HEK293 (cell line): ENCODE measurements around the gene LZTFL1.

Experiments used
- CTCF ChIA-PET: fragments of 350-600 bp; formaldehyde crosslinking; extraction: SDS; loops from one replicate; lab custom pipeline; 2021; ENCODE audit warnings: antibody characterized with exemption; lab: Yijun Ruan, JAX
- POLR2A ChIA-PET: fragments of 300-600 bp; formaldehyde crosslinking; extraction: SDS; loops from one replicate; lab custom pipeline; 2020; ENCODE audit warnings: antibody characterized with exemption, inconsistent platforms; lab: Yijun Ruan, JAX
- H3K27ac ChIP-seq: fragments of 200-500 bp; sonication (Bioruptor generic); 2 replicates; pipeline ENCODE4 v1.5.1; 2014; ENCODE audit warnings: low read depth, low read length, control low read depth, inconsistent platforms; ENCODE audit errors: extremely low read depth
- H3K36me3 ChIP-seq, 2 experiments: fragments of 200-500 bp in 1 of 2; sonication (Bioruptor generic) in 1 of 2; 1 replicate in 1 of 2; 2 replicates in 1 of 2; pipeline ENCODE4 v1.5.1; 2014 to 2017; ENCODE audit warnings: inconsistent platforms in 2 of 2, low read length in 2 of 2; ENCODE audit not compliant: control insufficient read depth in 2 of 2, insufficient read depth in 1 of 2
- H3K4me1 ChIP-seq: fragments of 200-500 bp; sonication (Bioruptor generic); 2 replicates; pipeline ENCODE4 v1.5.1; 2014; ENCODE audit warnings: mild to moderate bottlenecking, low read length, inconsistent platforms; ENCODE audit not compliant: control insufficient read depth, insufficient read depth
- H3K4me3 ChIP-seq: 2 replicates; pipeline ENCODE4 v1.5.1; 2011; ENCODE audit warnings: low read depth, mild to moderate bottlenecking, control low read depth, low read length, moderate library complexity
- H3K9me3 ChIP-seq: fragments of 200-500 bp; sonication (Bioruptor generic); 2 replicates; pipeline ENCODE4 v1.5.1; 2014; ENCODE audit warnings: low read depth, low read length, inconsistent platforms; ENCODE audit not compliant: control insufficient read depth, insufficient read depth
- GLI4 ChIP-seq: fragments of 450-650 bp; formaldehyde crosslinking; IDR thresholded peaks from 2 replicates; pipeline ENCODE4 v1.5.1; 2016; ENCODE audit warnings: missing biosample characterization, missing genetic modification characterization
- KLF1 ChIP-seq: fragments of 450-650 bp; formaldehyde crosslinking; IDR thresholded peaks from 2 replicates; pipeline ENCODE4 v1.5.1; 2016; ENCODE audit warnings: missing biosample characterization, missing genetic modification characterization
- OSR2 ChIP-seq: fragments of 450-650 bp; formaldehyde crosslinking; IDR thresholded peaks from 2 replicates; pipeline ENCODE4 v1.5.1; 2016; ENCODE audit warnings: missing biosample characterization, missing genetic modification characterization
- SETDB1 ChIP-seq: IDR thresholded peaks from one replicate; pipeline ENCODE4 v1.6.1; 2017; ENCODE audit warnings: mild to moderate bottlenecking, low read length, moderate library complexity, mixed read lengths; ENCODE audit not compliant: insufficient read length
- ZBTB20 ChIP-seq: fragments of 450-650 bp; formaldehyde crosslinking; IDR thresholded peaks from 2 replicates; pipeline ENCODE4 v1.5.1; 2016; ENCODE audit warnings: missing biosample characterization, missing genetic modification characterization
- ZBTB8A ChIP-seq: fragments of 450-650 bp; formaldehyde crosslinking; IDR thresholded peaks from 2 replicates; pipeline ENCODE4 v1.5.1; 2016; ENCODE audit warnings: missing biosample characterization, missing genetic modification characterization
- ZNF155 ChIP-seq: fragments of 450-650 bp; formaldehyde crosslinking; IDR thresholded peaks from 2 replicates; pipeline ENCODE4 v1.5.1; 2016; ENCODE audit warnings: missing biosample characterization, missing genetic modification characterization
- ZNF16 ChIP-seq: fragments of 450-650 bp; formaldehyde crosslinking; IDR thresholded peaks from 2 replicates; pipeline ENCODE4 v1.5.1; 2016; ENCODE audit warnings: low read depth, missing biosample characterization, missing genetic modification characterization
- ZNF239 ChIP-seq: fragments of 450-650 bp; formaldehyde crosslinking; IDR thresholded peaks from 2 replicates; pipeline ENCODE4 v1.5.1; 2016; ENCODE audit warnings: missing biosample characterization, missing genetic modification characterization
- ZNF324 ChIP-seq: fragments of 450-650 bp; formaldehyde crosslinking; IDR thresholded peaks from 2 replicates; pipeline ENCODE4 v1.5.1; 2016; ENCODE audit warnings: missing biosample characterization, missing genetic modification characterization
- ZNF37A ChIP-seq: fragments of 450-650 bp; IDR thresholded peaks from 2 replicates; pipeline ENCODE4 v1.5.1; 2018; ENCODE audit warnings: missing biosample characterization, missing genetic modification characterization
- ZNF544 ChIP-seq: fragments of 450-650 bp; formaldehyde crosslinking; IDR thresholded peaks from 2 replicates; pipeline ENCODE4 v1.5.0; 2017; ENCODE audit warnings: missing biosample characterization, missing genetic modification characterization
- ZNF658 ChIP-seq: fragments of 450-650 bp; formaldehyde crosslinking; IDR thresholded peaks from 2 replicates; pipeline ENCODE4; 2016; ENCODE audit warnings: missing biosample characterization, missing genetic modification characterization
- ZNF670 ChIP-seq: fragments of 450-650 bp; formaldehyde crosslinking; IDR thresholded peaks from 2 replicates; pipeline ENCODE4 v1.5.1; 2016; ENCODE audit warnings: missing biosample characterization, missing genetic modification characterization, low read depth
- ZNF707 ChIP-seq: fragments of 450-650 bp; formaldehyde crosslinking; IDR thresholded peaks from 2 replicates; pipeline ENCODE4 v1.5.1; 2016; ENCODE audit warnings: missing biosample characterization, missing genetic modification characterization
- ZNF777 ChIP-seq: fragments of 450-650 bp; formaldehyde crosslinking; IDR thresholded peaks from 2 replicates; pipeline ENCODE4 v1.5.1; 2017; ENCODE audit warnings: missing biosample characterization, missing genetic modification characterization, borderline replicate concordance
- TF ChIP-seq, protein P1 (sequence below): fragments of 450-650 bp; formaldehyde crosslinking; IDR thresholded peaks from 2 replicates; pipeline ENCODE4 v1.5.1; 2016; ENCODE audit warnings: missing biosample characterization, missing genetic modification characterization
- TF ChIP-seq, protein P2 (sequence below): fragments of 450-650 bp; formaldehyde crosslinking; IDR thresholded peaks from 2 replicates; pipeline ENCODE4 v1.5.1; 2016; ENCODE audit warnings: missing biosample characterization, missing genetic modification characterization
- TF ChIP-seq, protein P3 (sequence below): fragments of 450-650 bp; formaldehyde crosslinking; IDR thresholded peaks from 2 replicates; pipeline ENCODE4 v1.5.0; 2017; ENCODE audit warnings: missing biosample characterization, missing genetic modification characterization, borderline replicate concordance
- TF ChIP-seq, protein P4 (sequence below): fragments of 450-650 bp; formaldehyde crosslinking; IDR thresholded peaks from 2 replicates; pipeline ENCODE4 v1.5.1; 2017; ENCODE audit warnings: missing biosample characterization, missing genetic modification characterization

Gene LZTFL1

DNA sequence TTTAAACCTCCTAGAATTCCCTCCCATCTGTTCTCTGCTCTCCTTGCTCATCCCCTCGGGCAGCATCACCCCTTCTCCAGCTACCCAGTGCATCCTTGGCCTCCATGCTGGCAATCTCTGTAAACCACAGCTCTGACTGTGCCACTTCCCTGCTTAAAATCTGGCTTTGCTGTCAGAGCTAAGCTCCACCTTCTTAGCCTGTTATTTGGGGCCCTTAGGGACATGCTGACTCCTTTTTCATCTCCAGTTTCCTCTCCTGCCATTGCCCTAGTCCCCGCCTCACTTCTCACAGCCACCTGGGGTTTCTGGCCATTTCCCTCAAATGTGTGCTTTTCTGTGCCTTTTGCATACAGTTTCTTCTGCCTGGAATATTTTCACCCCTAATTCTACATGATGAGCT, 51.3 kb downstream of the LZTFL1 start:
- H3K4me3 ChIP-seq = no peak overlapping the region
- no peak overlapping the region for H3K27ac ChIP-seq
- ChIA-PET POLR2A (no interaction called here), CTCF (interaction anchor here (1.0 kb wide), 1 partner anchor 138 kb away, joined by 3 read pairs; no protein-coding TSS in a partner anchor)
- H3K9me3 ChIP-seq = no peaks in the 10 kb centered on the region
- TF ChIP-seq, protein P1, sequence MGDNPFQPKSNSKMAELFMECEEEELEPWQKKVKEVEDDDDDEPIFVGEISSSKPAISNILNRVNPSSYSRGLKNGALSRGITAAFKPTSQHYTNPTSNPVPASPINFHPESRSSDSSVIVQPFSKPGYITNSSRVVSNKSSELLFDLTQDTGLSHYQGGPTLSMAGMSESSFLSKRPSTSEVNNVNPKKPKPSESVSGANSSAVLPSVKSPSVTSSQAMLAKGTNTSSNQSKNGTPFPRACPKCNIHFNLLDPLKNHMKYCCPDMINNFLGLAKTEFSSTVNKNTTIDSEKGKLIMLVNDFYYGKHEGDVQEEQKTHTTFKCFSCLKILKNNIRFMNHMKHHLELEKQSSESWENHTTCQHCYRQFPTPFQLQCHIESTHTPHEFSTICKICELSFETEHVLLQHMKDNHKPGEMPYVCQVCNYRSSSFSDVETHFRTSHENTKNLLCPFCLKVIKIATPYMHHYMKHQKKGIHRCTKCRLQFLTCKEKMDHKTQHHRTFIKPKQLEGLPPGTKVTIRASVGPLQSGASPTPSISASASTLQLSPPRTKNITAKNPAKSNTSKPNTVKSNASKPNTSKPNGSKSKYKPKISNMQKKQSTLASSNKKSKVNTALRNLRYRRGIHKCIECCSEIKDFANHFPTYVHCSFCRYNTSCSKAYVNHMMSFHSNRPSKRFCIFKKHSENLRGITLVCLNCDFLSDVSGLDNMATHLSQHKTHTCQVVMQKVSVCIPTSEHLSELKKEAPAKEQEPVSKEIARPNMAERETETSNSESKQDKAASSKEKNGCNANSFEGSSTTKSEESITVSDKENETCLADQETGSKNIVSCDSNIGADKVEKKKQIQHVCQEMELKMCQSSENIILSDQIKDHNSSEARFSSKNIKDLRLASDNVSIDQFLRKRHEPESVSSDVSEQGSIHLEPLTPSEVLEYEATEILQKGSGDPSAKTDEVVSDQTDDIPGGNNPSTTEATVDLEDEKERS (tag by site-specific recombination) = no peak
- TF ChIP-seq KLF1 (no peak), ZNF324 (tag by site-specific recombination) (no peak)
- no peaks in the 10 kb centered on the region for H3K36me3 ChIP-seq
- no peaks in the 10 kb centered on the region for H3K4me1 ChIP-seq

DNA sequence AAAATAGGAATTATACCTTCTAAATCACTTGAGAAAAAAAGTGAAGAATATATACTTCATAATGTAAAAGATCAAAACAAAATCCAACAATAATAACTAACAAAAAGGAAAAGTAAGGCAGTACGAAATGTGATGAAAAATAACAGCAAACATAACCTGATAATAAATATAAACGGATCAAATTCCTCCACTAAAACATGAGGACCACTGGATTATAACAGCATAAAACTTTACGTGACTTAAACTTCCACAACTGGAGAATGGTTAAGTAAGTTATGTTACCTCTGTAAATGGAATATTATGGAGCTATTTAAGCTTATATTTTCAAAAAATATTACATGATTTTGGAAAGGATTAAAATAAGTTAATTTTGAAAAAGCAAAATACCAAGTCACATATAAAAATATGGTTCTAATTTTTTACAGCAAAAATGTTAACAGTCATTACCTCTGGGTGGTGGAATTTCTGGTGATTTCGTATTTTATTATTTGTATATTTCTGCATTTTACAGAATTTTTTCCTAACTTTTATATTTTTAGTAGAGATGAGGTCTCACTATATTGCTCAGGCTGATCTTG, 52.6 kb downstream of the LZTFL1 start:
- H3K4me3 ChIP-seq = no peak overlapping the region
- no peaks in the 10 kb centered on the region for H3K4me1 ChIP-seq
- H3K36me3 ChIP-seq = no peaks in the 10 kb centered on the region
- no peaks in the 10 kb centered on the region for H3K9me3 ChIP-seq
- TF ChIP-seq SETDB1 = peak; percentile 82
- TF ChIP-seq ZNF658 = no peak
- ChIA-PET CTCF (no interaction called here), POLR2A (no interaction called here)
- no peak overlapping the region for H3K27ac ChIP-seq

DNA sequence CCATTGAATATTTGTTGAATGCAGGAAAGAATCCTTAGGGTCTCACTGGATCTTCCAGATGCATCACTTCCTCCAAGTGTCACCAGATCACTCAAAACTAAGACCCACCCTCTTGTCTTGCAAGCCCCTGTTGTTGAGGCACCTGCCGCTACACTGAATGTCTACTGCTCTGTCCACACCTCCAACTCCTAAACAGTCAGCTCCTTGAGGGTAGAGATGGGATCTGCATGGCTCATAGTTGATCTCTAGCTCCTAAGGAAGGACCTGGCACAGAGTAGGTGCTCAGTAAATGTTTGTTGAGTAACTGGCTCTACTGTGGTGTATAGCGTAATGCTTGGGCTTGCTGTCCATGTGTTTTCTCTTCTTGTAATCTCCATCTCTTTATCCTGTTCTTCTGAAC, 54.4 kb downstream of the LZTFL1 start:
- no peak overlapping the region for H3K4me3 ChIP-seq
- H3K27ac ChIP-seq = no peak overlapping the region
- ChIA-PET POLR2A (no interaction called here), CTCF (no interaction called here)
- H3K9me3 ChIP-seq = no peaks in the 10 kb centered on the region
- H3K4me1 ChIP-seq = no peaks in the 10 kb centered on the region
- no peaks in the 10 kb centered on the region for H3K36me3 ChIP-seq
- TF ChIP-seq ZNF37A (tag by site-specific recombination) = no peak
- no peak for TF ChIP-seq KLF1
- no peak for TF ChIP-seq ZBTB20 (tag by site-specific recombination)
- TF ChIP-seq ZNF544 (tag by site-specific recombination) = no peak
- TF ChIP-seq, protein P2, sequence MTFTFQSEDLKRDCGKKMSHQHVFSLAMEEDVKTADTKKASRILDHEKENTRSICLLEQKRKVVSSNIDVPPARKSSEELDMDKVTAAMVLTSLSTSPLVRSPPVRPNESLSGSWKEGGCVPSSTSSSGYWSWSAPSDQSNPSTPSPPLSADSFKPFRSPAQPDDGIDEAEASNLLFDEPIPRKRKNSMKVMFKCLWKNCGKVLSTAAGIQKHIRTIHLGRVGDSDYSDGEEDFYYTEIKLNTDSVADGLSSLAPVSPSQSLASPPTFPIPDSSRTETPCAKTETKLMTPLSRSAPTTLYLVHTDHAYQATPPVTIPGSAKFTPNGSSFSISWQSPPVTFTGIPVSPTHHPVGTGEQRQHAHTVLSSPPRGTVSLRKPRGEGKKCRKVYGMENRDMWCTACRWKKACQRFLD (tag by site-specific recombination) = no peak
- no peak for TF ChIP-seq ZNF16 (tag by site-specific recombination)
- TF ChIP-seq, all 188 proteins: peak for 0

DNA sequence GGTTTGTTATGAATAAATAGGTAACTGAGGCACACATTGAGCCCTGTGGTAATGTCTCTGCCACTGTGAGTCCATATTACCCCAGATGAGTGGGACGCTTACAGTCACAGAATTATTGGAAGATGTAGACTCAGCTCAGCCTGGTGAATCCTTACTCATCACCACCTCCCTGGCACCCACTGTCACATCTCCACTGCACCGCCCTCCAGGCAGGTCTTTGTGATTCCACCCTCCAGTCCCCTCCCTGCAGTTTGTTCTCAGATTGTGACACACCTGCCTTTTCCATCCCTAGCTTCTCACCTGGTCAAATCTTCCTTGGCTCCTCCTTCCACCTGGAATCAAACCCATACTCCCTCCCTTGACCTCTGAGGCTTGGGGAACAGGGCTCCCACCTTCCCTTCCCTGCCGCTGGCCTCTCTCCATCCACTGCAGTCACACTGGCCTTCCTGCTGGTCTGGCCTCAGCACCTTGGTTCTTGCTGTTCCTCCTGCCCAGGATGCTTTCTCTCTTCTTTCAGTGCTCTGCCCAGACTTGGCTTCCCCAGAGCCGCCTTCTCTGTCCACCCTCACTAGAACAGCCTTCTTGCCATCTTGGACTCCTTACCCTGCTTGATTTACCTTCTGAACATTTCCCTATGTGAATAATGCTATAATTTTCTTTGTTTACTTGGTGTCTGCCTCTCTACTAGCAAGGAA, 55.0 kb downstream of the LZTFL1 start:
- H3K27ac ChIP-seq = no peak overlapping the region
- no peaks in the 10 kb centered on the region for H3K36me3 ChIP-seq
- H3K4me3 ChIP-seq = no peak overlapping the region
- POLR2A ChIA-PET = no interaction called here
- CTCF ChIA-PET = no interaction called here
- H3K4me1 ChIP-seq = no peaks in the 10 kb centered on the region
- no peaks in the 10 kb centered on the region for H3K9me3 ChIP-seq
- TF ChIP-seq ZNF155 (tag by site-specific recombination) (no peak), ZNF707 (no peak), ZNF239 (tag by site-specific recombination) (no peak), GLI4 (tag by site-specific recombination) (no peak), ZNF670 (tag by site-specific recombination) (no peak), ZBTB8A (tag by site-specific recombination) (no peak), OSR2 (no peak), ZNF777 (tag by site-specific recombination) (no peak)
- TF ChIP-seq, protein P3, sequence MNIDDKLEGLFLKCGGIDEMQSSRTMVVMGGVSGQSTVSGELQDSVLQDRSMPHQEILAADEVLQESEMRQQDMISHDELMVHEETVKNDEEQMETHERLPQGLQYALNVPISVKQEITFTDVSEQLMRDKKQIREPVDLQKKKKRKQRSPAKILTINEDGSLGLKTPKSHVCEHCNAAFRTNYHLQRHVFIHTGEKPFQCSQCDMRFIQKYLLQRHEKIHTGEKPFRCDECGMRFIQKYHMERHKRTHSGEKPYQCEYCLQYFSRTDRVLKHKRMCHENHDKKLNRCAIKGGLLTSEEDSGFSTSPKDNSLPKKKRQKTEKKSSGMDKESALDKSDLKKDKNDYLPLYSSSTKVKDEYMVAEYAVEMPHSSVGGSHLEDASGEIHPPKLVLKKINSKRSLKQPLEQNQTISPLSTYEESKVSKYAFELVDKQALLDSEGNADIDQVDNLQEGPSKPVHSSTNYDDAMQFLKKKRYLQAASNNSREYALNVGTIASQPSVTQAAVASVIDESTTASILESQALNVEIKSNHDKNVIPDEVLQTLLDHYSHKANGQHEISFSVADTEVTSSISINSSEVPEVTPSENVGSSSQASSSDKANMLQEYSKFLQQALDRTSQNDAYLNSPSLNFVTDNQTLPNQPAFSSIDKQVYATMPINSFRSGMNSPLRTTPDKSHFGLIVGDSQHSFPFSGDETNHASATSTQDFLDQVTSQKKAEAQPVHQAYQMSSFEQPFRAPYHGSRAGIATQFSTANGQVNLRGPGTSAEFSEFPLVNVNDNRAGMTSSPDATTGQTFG = no peak
- TF ChIP-seq, protein P4, sequence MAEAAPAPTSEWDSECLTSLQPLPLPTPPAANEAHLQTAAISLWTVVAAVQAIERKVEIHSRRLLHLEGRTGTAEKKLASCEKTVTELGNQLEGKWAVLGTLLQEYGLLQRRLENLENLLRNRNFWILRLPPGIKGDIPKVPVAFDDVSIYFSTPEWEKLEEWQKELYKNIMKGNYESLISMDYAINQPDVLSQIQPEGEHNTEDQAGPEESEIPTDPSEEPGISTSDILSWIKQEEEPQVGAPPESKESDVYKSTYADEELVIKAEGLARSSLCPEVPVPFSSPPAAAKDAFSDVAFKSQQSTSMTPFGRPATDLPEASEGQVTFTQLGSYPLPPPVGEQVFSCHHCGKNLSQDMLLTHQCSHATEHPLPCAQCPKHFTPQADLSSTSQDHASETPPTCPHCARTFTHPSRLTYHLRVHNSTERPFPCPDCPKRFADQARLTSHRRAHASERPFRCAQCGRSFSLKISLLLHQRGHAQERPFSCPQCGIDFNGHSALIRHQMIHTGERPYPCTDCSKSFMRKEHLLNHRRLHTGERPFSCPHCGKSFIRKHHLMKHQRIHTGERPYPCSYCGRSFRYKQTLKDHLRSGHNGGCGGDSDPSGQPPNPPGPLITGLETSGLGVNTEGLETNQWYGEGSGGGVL (tag by site-specific recombination) = no peak
